Thyroid gland (tissue), 4 donors: ENCODE results near the gene ABCD3. TPM values are rescaled to one million over a fixed set of nuclear protein-coding genes. Genes with fewer than 3 reads are reported as not detected.

Experiments used
- DNase-seq, 2 donors: peaks; one replicate each; pipeline ENCODE4 v3.0.0-alpha.2; 2019
- H3K27ac ChIP-seq, 3 donors: fragments of 200-600 bp; sonication (generic); 1 replicate in 2 of 3; 2 replicates in 1 of 3; pipeline ENCODE4 v1.5.1; 2016 to 2019; ENCODE audit warnings: mild to moderate bottlenecking in 1 of 3, moderate library complexity in 1 of 3
- H3K27me3 ChIP-seq: fragments of 200-600 bp; sonication (generic); one replicate; pipeline ENCODE4 v1.5.1; 2019
- H3K36me3 ChIP-seq, 2 donors: fragments of 200-600 bp; sonication (generic); one replicate each; pipeline ENCODE4 v1.5.1; 2016 to 2019
- H3K4me1 ChIP-seq, 2 donors: fragments of 200-600 bp; sonication (generic); one replicate each; pipeline ENCODE4 v1.5.1; 2017 to 2019
- H3K4me3 ChIP-seq, 3 donors: fragments of 200-600 bp; sonication (generic); replicated peaks in 1 of 3; 1 replicate in 2 of 3; 2 replicates in 1 of 3; pipeline ENCODE4 v1.5.1; 2016; ENCODE audit warnings: mild to moderate bottlenecking in 1 of 3
- H3K9me3 ChIP-seq: fragments of 200-600 bp; sonication (generic); one replicate; pipeline ENCODE4 v1.5.1; 2017
- CTCF ChIP-seq, 6 experiments: fragments of 200-600 bp in 3 of 6; fragments of 450-650 bp in 3 of 6; sonication (generic) in 3 of 6; IDR thresholded peaks; one replicate each; pipeline ENCODE4 v1.5.1; 2016 to 2019; ENCODE audit warnings: antibody characterized with exemption in 6 of 6, mild to moderate bottlenecking in 2 of 6, inconsistent platforms in 1 of 6, moderate library complexity in 1 of 6
- POLR2A ChIP-seq, 2 donors: fragments of 450-650 bp; IDR thresholded peaks; one replicate each; pipeline ENCODE4 v1.6.1; 2017; ENCODE audit warnings: antibody characterized with exemption in 2 of 2, mild to moderate bottlenecking in 2 of 2, moderate library complexity in 1 of 2
- WGBS, 2 donors: methylation state at CpG; one replicate each; pipeline ENCODE4 v1.1.5; 2017; 5-methylcytosine and 5-hydroxymethylcytosine counted together
- intact Hi-C: fragments of 100-400 bp; cut with DNase I; formaldehyde crosslinking; loops from one replicate; pipeline ENCODE4 v1.15.1; 2023
- total RNA-seq, 4 donors: library from RNA; depleted of rRNA; stranded (reverse); fragments of >200 nt; gene quantifications; one replicate each; pipeline ENCODE4 v1.2.3, GENCODE V29; 2016

Gene ABCD3
- total RNA-seq, 4 donors from 2014 or later, result 45.3 to 52.1 (median 49.2) TPM

GRCh38 chr1:94504601-94505000, 86.4 kb downstream of the ABCD3 start:
- peaks cover 0 to 3% of the 10 kb centered on the region in 2 donors for H3K36me3 ChIP-seq
- H3K27ac ChIP-seq, result no peak overlapping the region

GRCh38 chr1:94512816-94513215, 94.6 kb downstream of the ABCD3 start:
- WGBS, 2 donors, result 95 to 97% methylated on average over 2 of the region's 2 CpGs
- intact Hi-C loops, result no loop called here

More at GRCh38 chr1:94504601-94505000, 86.4 kb downstream of the ABCD3 start:
- no peak for DNase-seq
- WGBS, 2 donors, result 88 to 95% methylated on average over 1 of the region's 1 CpG
- Histone ChIP-seq H3K4me3 (no peak overlapping the region), H3K9me3 (no peaks in the 10 kb centered on the region), H3K27me3 (no peaks in the 10 kb centered on the region), H3K4me1 (no peaks in the 10 kb centered on the region)
- intact Hi-C loops, result no loop called here
- TF ChIP-seq POLR2A (IDR thresholded peaks at IDR 0.05) (no peak), CTCF (IDR thresholded peaks at IDR 0.05) (no peak)

GRCh38 chr1:94514095-94514727, 96.0 kb downstream of the ABCD3 start:
- Histone ChIP-seq H3K9me3 (no peaks in the 10 kb centered on the region), H3K27me3 (no peaks in the 10 kb centered on the region), H3K36me3 (peaks cover 0 to 7% of the 10 kb centered on the region in 2 donors), H3K4me3 (no peak overlapping the region), H3K4me1 (no peaks in the 10 kb centered on the region), H3K27ac (no peak overlapping the region)
- WGBS, 2 donors, result 69 to 73% methylated on average over 2 of the region's 2 CpGs
- intact Hi-C loops, result no loop called here
- DNase-seq, result peak; percentile 34 to 44
- peak; percentile 27 to 74 (median 58) for TF ChIP-seq CTCF (IDR thresholded peaks at IDR 0.05)
- no peak for TF ChIP-seq POLR2A (IDR thresholded peaks at IDR 0.05)

More at GRCh38 chr1:94512816-94513215, 94.6 kb downstream of the ABCD3 start:
- Histone ChIP-seq H3K4me3 (no peak overlapping the region), H3K36me3 (peaks cover 0 to 6% of the 10 kb centered on the region in 2 donors), H3K27me3 (no peaks in the 10 kb centered on the region), H3K4me1 (no peaks in the 10 kb centered on the region), H3K9me3 (no peaks in the 10 kb centered on the region), H3K27ac (no peak overlapping the region)
- TF ChIP-seq CTCF (IDR thresholded peaks at IDR 0.05), result no peak
- no peak for TF ChIP-seq POLR2A (IDR thresholded peaks at IDR 0.05)
- no peak for DNase-seq

- Histone ChIP-seq H3K4me3 (no peak overlapping the region), H3K27ac (no peak overlapping the region), H3K9me3 (no peaks in the 10 kb centered on the region), H3K4me1 (no peaks in the 10 kb centered on the region), H3K36me3 (peaks cover 0 to 7% of the 10 kb centered on the region in 2 donors), H3K27me3 (no peaks in the 10 kb centered on the region)
- DNase-seq, result no peak
- TF ChIP-seq CTCF (IDR thresholded peaks at IDR 0.05), result no peak
- no peak for TF ChIP-seq POLR2A (IDR thresholded peaks at IDR 0.05)
- intact Hi-C loops, result no loop called here
- WGBS, 2 donors, result 41 to 95% methylated on average over 1 of the region's 1 CpG
These were observed 97.2 kb downstream of the ABCD3 start for GRCh38 chr1:94515296-94515947.

- Histone ChIP-seq H3K36me3 (peaks cover 0 to 7% of the 10 kb centered on the region in 2 donors), H3K27ac (no peak overlapping the region), H3K4me1 (no peaks in the 10 kb centered on the region), H3K27me3 (no peaks in the 10 kb centered on the region), H3K9me3 (no peaks in the 10 kb centered on the region), H3K4me3 (no peak overlapping the region)
- 63 to 64% methylated on average over 2 of the region's 2 CpGs for WGBS, 2 donors
- no peak for DNase-seq
- TF ChIP-seq CTCF (IDR thresholded peaks at IDR 0.05) (no peak), POLR2A (IDR thresholded peaks at IDR 0.05) (no peak)
- intact Hi-C loops, result no loop called here
These were observed 101.2 kb downstream of the ABCD3 start for GRCh38 chr1:94519351-94519750.
